ENCODE data around the gene FAM209B.

- TF ChIP-seq CTCF (IDR thresholded peaks at IDR 0.05), result no peak
- TF ChIP-seq POLR2A (IDR thresholded peaks at IDR 0.05), result no peak
These were observed 42.9 kb downstream of the FAM209B start for GRCh38 chr20:56575961-56576360.
